Keratinocyte (primary cell): Measurements from ENCODE around the gene SLC26A2. TPM values are rescaled to one million over a fixed set of nuclear protein-coding genes. Genes with fewer than 3 reads are reported as not detected.

ENCODE experiments used
- DNase-seq: peaks from one replicate; pipeline ENCODE4 v3.0.0-alpha.2; 2011; ENCODE audit warnings: low read depth, missing footprints, low spot score
- FAIRE-seq: peaks from 2 replicates; lab custom pipeline; 2011; peaks lifted over from hg19 to GRCh38; lab: Jason Lieb, UNC
- H2AFZ ChIP-seq: 2 replicates; pipeline ENCODE4 v1.6.0; 2012; ENCODE audit warnings: low read length, control low read depth, inconsistent platforms; ENCODE audit not compliant: control insufficient read depth
- H3K27ac ChIP-seq: 2 replicates; pipeline ENCODE4 v1.5.1; 2011; ENCODE audit warnings: low read length; ENCODE audit not compliant: control insufficient read depth, insufficient read depth
- H3K27me3 ChIP-seq: 3 replicates; pipeline ENCODE4 v1.6.0; 2011; ENCODE audit warnings: low read length; ENCODE audit not compliant: control insufficient read depth, insufficient read depth; ENCODE audit errors: extremely low read depth
- H3K36me3 ChIP-seq, 2 experiments: 2 replicates in 1 of 2; 3 replicates in 1 of 2; pipeline ENCODE4 v1.5.1; 2011; ENCODE audit warnings: low read length in 2 of 2, mild to moderate bottlenecking in 1 of 2; ENCODE audit not compliant: control insufficient read depth in 2 of 2, insufficient read depth in 2 of 2; ENCODE audit errors: extremely low read depth in 1 of 2
- H3K4me1 ChIP-seq: 3 replicates; pipeline ENCODE4 v1.5.1; 2011; ENCODE audit warnings: low read length; ENCODE audit not compliant: control insufficient read depth, insufficient read depth; ENCODE audit errors: extremely low read depth
- H3K4me2 ChIP-seq: 3 replicates; pipeline ENCODE4 v1.6.0; 2011; ENCODE audit warnings: low read depth, low read length; ENCODE audit not compliant: control insufficient read depth, insufficient read depth; ENCODE audit errors: extremely low read depth
- H3K4me3 ChIP-seq, 3 experiments: fragments of 200-600 bp in 1 of 3; sonication (generic) in 1 of 3; 2 replicates in 2 of 3; 3 replicates in 1 of 3; pipeline ENCODE4 v1.5.1; 2011 to 2016; ENCODE audit warnings: low read length in 3 of 3, mild to moderate bottlenecking in 3 of 3, control low read depth in 2 of 3, inconsistent platforms in 1 of 3, low read depth in 1 of 3, mixed read lengths in 1 of 3, mixed run types in 1 of 3, moderate library complexity in 1 of 3; ENCODE audit not compliant: control insufficient read depth in 2 of 3, insufficient read depth in 2 of 3; ENCODE audit errors: extremely low read depth in 1 of 3
- H3K79me2 ChIP-seq: 2 replicates; pipeline ENCODE4 v1.6.0; 2012; ENCODE audit warnings: low read length; ENCODE audit not compliant: control insufficient read depth, insufficient read depth
- H3K9ac ChIP-seq: 3 replicates; pipeline ENCODE4 v1.6.0; 2011; ENCODE audit warnings: low read length; ENCODE audit not compliant: control insufficient read depth, insufficient read depth; ENCODE audit errors: extremely low read depth
- H3K9me1 ChIP-seq: 3 replicates; pipeline ENCODE4 v1.6.0; 2011; ENCODE audit warnings: low read length; ENCODE audit not compliant: control insufficient read depth, insufficient read depth; ENCODE audit errors: extremely low read depth
- H3K9me3 ChIP-seq: 2 replicates; pipeline ENCODE4 v1.5.1; 2012; ENCODE audit warnings: low read depth, low read length; ENCODE audit not compliant: control insufficient read depth
- H4K20me1 ChIP-seq: 3 replicates; pipeline ENCODE4 v1.6.0; 2011; ENCODE audit warnings: low read length; ENCODE audit not compliant: control insufficient read depth, insufficient read depth; ENCODE audit errors: extremely low read depth
- EZH2 ChIP-seq: IDR thresholded peaks from one replicate; pipeline ENCODE4 v1.6.1; 2012; ENCODE audit warnings: inconsistent platforms, mild to moderate bottlenecking, low read length, moderate library complexity
- dilution Hi-C: fragments of 300-500 bp; cut with MboI; formaldehyde crosslinking; loops from one replicate; pipeline ENCODE4 v1.7.0; 2020; ENCODE audit warnings: low sequenced_read_pairs; ENCODE audit not compliant: extremely low pct_ligation_motif_present
- polyA plus RNA-seq, 5 experiments: library from polyadenylated mRNA; depleted of rRNA in 3 of 5; stranded (reverse) in 3 of 5; stranded (forward) in 1 of 5; unstranded in 1 of 5; fragments of >200 nt; gene quantifications; 1 replicate in 1 of 5; 2 replicates in 3 of 5; 3 replicates in 1 of 5; pipeline versions ENCODE4 v1.2.1 to v1.2.3, GENCODE V29; 2011 to 2012; ENCODE audit warnings: missing spikeins in 2 of 5, low read depth in 1 of 5, low replicate concordance in 1 of 5
- TF ChIP-seq, protein P1 (sequence below), 3 experiments: IDR thresholded peaks in 1 of 3; conservative IDR thresholded peaks in 1 of 3; optimal IDR thresholded peaks in 1 of 3; 2 replicates in 2 of 3; 3 replicates in 1 of 3; pipeline versions ENCODE3 to v1.5.1; 2011; ENCODE audit warnings: low read length in 3 of 3, mild to moderate bottlenecking in 3 of 3, moderate library complexity in 2 of 3, control low read depth in 1 of 3, inconsistent platforms in 1 of 3; ENCODE audit not compliant: insufficient read depth in 2 of 3; ENCODE audit errors: extremely low read depth in 1 of 3

The SLC26A2 gene
- polyA plus RNA-seq, 1 donor (not counting 4 experiments of a cell fraction or from before 2014, with no cell fraction given), result 10.3 TPM

- H3K27me3 ChIP-seq, result no peaks in the 10 kb centered on the region
- peaks cover 18% of the 10 kb centered on the region for H3K4me1 ChIP-seq
- no peak overlapping the region for H3K4me2 ChIP-seq
- peaks cover 42 to 44% of the 10 kb centered on the region in 2 experiments for H3K36me3 ChIP-seq
- no peaks in the 10 kb centered on the region for H3K9me1 ChIP-seq
- H3K27ac ChIP-seq, result no peak overlapping the region
- peaks cover 10% of the 10 kb centered on the region for H3K79me2 ChIP-seq
- dilution Hi-C loops, result loop anchor here (5.0 kb wide), 1 partner anchor 38 kb away; no protein-coding TSS in a partner anchor
- DNase-seq (no peak), FAIRE-seq (no peak)
- no peak for TF ChIP-seq EZH2
- TF ChIP-seq, protein P1, sequence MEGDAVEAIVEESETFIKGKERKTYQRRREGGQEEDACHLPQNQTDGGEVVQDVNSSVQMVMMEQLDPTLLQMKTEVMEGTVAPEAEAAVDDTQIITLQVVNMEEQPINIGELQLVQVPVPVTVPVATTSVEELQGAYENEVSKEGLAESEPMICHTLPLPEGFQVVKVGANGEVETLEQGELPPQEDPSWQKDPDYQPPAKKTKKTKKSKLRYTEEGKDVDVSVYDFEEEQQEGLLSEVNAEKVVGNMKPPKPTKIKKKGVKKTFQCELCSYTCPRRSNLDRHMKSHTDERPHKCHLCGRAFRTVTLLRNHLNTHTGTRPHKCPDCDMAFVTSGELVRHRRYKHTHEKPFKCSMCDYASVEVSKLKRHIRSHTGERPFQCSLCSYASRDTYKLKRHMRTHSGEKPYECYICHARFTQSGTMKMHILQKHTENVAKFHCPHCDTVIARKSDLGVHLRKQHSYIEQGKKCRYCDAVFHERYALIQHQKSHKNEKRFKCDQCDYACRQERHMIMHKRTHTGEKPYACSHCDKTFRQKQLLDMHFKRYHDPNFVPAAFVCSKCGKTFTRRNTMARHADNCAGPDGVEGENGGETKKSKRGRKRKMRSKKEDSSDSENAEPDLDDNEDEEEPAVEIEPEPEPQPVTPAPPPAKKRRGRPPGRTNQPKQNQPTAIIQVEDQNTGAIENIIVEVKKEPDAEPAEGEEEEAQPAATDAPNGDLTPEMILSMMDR (optimal IDR thresholded peaks at IDR 0.05 in 1 of 3, IDR thresholded peaks at IDR 0.05 in 1 of 3, conservative IDR thresholded peaks at IDR 0.05 in 1 of 3; ENCODE audit: extremely low read depth in 1 of 3, insufficient read depth in 2 of 3, low read length in 3 of 3), result no peak
- peaks cover 3% of the 10 kb centered on the region for H4K20me1 ChIP-seq
- no peak overlapping the region for H3K9ac ChIP-seq
- H3K4me3 ChIP-seq, result no peak overlapping the region
- H3K9me3 ChIP-seq, result no peaks in the 10 kb centered on the region
- no peak overlapping the region for H2AFZ ChIP-seq
These were observed 74.1 kb downstream of the SLC26A2 start for GRCh38 chr5:150034662-150035061.

DNA sequence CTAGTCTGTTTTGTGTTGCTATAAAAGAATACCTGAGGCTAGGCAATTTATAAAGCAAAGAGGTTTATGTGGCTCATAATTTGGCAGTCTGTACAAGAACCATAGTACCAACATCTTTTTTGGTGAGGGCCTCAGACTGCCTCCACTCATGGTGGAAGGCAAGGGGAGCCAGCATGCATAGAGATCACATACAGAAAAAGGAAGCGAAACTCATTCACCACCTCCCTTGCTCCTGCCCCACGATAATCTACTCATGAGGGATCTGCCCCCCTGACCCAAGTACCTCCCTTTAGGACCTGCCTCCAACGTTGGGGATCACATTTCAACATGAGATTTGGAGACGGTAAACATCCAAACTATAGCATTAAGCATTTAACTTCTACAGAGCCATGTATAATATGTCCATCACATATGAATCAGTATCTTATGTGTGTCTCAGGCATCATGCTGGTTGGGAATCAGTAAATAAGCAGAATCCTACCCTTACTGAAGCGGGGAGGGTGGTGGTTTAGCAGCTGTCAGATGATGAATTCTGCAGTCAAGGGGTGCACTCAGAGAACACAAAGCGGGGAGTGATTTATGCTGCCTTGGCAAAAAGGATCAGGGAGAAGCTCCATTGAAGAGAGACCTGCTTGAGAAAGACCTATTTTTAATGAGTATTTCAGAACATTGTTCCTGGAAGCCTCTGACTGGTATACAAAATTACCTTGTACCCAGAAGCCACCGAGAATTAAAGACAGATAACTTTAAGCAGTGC lies 74.8 kb downstream of the SLC26A2 start:
- dilution Hi-C loops, result no loop called here
- H3K36me3 ChIP-seq, result peaks cover 40 to 43% of the 10 kb centered on the region in 2 experiments
- FAIRE-seq (no peak), DNase-seq (no peak)
- no peaks in the 10 kb centered on the region for H3K9me1 ChIP-seq
- H3K4me1 ChIP-seq, result peaks cover 18% of the 10 kb centered on the region
- no peaks in the 10 kb centered on the region for H3K9me3 ChIP-seq
- no peak overlapping the region for H3K4me2 ChIP-seq
- peaks cover 3% of the 10 kb centered on the region for H4K20me1 ChIP-seq
- no peak for TF ChIP-seq EZH2
- TF ChIP-seq, protein P1 (optimal IDR thresholded peaks at IDR 0.05 in 1 of 3, IDR thresholded peaks at IDR 0.05 in 1 of 3, conservative IDR thresholded peaks at IDR 0.05 in 1 of 3; ENCODE audit: extremely low read depth in 1 of 3, insufficient read depth in 2 of 3, low read length in 3 of 3), result no peak
- peaks cover 10% of the 10 kb centered on the region for H3K79me2 ChIP-seq
- peak overlapping the region; percentile 59 for H3K27ac ChIP-seq
- H3K4me3 ChIP-seq, result no peak overlapping the region
- H3K9ac ChIP-seq, result no peak overlapping the region
- H3K27me3 ChIP-seq, result no peaks in the 10 kb centered on the region
- no peak overlapping the region for H2AFZ ChIP-seq
